HG03521 (cell line): ENCODE data around the gene ISCA2.
"Not testable (repeated sequence)": the region's sequence is repeated elsewhere in the genome, so short reads cannot be mapped to it uniquely, and the experiment has no call there.

ENCODE experiments used
- ATAC-seq: cut with Tn5 transposase; IDR thresholded peaks from one replicate; pipeline ENCODE4 v1.9.1; 2021; ENCODE audit warnings: mild to moderate bottlenecking, moderate library complexity; ENCODE audit not compliant: unreplicated experiment

Gene ISCA2

GRCh38 chr14:74526854-74527585 lies 33.5 kb downstream of the ISCA2 start:
- ATAC-seq = no peak

DNA sequence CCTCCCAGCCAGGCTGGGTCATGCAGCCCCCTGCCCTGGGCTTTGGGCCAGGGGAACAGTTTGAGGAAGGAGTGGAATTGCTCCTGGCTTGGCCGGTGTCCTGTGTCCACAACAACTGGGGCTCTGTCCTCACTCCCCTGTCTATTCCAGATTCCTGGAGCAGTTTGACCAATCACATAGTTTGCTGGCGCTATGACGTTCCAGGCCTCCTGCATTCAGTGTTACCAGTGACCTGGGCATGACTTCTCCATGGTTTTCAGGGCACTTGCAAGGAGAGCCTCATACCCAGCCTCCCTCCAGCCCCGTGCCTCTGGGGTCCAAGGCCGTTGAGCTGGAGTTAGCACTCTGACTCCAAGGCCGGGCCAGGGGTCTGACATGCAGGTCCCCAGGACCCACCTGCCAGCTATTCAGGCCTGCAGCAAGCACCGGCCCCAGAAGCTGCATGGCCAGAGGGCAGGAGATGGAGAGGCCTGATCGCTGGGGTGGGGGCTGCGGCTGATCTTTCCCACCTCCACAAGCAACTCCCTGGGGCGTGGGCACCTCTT lies 34.2 kb downstream of the ISCA2 start:
- ATAC-seq = no peak

GRCh38 chr14:74528406-74528805 lies 34.8 kb downstream of the ISCA2 start:
- no peak for ATAC-seq

DNA sequence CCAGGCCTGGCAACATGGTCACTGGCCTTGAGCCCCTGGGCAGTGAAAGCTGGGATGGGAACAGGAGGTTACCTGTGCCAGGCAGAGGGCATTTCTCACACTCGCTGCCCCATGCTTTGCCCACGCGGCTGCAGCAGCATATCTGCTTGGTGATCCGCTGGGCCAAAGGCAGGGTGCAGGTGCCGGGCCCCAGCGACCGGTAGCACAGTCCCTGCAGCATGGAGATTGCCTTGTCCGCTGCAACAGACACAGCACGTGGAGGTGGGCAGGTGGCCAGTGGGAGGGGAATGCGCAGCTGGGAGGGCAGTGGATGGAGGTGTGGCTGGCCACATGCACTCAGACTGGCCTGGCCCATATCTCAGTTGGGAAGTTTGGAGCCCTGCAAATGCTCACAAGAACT lies 35.3 kb downstream of the ISCA2 start:
- no peak for ATAC-seq

DNA sequence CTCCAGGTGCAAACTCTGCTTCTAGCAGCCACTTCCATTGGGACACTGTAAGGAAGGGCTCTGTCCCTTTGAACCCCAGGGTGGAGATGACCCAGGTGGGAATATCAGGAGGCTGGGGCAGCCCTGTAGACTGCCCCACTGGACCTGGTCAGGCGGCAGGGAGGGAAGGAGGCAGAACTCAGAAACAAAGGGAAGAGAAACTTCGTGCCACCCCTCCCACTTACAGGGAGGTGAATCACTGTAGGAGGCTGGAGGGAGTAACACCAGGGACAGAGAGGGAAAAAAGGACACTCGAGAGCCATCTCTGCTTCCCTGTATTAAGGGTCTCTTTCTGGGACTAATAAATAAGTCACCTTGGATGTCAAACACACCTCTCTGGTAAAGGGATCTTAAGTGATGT lies 37.4 kb downstream of the ISCA2 start:
- no peak for ATAC-seq

GRCh38 chr14:74531467-74531866 lies 37.9 kb downstream of the ISCA2 start:
- no peak for ATAC-seq

DNA sequence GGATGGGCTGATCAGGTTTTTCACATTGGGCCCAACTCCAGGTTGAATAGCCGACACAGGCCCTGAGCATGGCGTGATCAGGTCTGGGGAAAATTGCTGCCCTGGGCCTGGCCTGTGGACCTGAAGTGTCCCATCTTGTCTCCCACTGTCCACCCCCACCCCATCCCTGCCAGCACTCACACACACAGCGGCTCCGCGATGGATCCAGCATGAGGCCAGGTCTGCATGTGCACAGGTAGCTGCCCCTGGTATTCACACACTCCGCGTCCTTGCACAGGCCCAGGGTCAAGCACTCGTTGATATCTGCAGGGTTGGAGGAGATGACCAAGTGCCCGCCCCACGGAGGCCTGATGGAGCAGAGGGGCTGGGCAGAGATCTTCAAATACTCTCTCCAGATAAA lies 38.7 kb downstream of the ISCA2 start:
- ATAC-seq = no peak

DNA sequence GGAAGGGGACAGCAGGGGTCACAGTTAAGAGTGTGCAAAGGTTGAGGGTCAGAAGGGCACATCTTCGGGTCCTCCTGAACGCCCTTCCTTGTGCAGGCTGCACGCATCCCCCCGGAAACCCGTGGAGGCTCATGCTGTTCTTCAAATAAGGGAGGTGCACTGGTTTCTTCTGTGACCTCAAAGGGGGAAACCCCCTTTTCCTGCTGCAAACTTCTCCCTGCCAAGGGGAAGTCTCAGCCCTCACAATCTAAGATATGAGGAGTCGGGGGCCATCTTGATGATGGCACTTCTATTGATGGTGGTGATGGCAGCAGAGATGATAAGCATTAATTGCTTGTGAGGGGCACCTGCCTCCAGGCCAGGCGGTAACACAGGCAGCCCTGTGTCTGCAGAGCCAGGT lies 40.0 kb downstream of the ISCA2 start:
- no peak for ATAC-seq

DNA sequence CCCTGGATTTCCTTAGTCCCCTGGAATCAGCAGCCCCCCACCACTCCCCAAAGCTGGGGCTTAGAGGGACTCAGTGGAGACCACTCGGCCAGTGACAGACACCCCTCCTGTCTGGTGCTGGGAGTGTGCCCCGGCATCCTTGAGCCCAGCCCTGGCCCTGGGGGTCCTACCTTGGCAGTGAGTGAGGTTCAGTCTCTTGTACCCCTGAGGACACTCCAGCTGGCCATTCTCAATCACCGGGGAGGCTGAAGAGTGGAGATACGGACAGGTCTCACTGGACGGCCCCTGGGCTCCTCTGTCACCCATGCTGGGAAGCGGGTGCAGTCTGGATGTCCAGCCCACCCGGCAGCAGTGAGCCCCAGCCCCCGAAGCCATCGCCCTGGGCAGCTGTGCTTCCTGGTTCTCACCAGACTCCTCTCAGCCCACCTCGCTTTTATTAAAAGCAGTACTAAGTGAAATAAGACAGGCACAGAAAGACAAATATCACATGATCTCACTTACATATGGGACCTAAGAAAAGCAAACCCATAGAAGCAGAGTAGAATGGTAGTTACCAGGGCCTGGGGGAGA lies 42.3 kb downstream of the ISCA2 start:
- no peak for ATAC-seq

- ATAC-seq = not testable (repeated sequence)
These were observed 42.8 kb downstream of the ISCA2 start for GRCh38 chr14:74536336-74536735.

- ATAC-seq = no peak
These were observed 45.1 kb downstream of the ISCA2 start for GRCh38 chr14:74538411-74539391.

GRCh38 chr14:74539503-74539902 lies 45.9 kb downstream of the ISCA2 start:
- ATAC-seq = no peak

GRCh38 chr14:74541225-74541624 lies 47.7 kb downstream of the ISCA2 start:
- ATAC-seq = no peak

- ATAC-seq = no peak
These were observed 48.6 kb downstream of the ISCA2 start for GRCh38 chr14:74542056-74542685.

- ATAC-seq = no peak
These were observed 50.3 kb downstream of the ISCA2 start for GRCh38 chr14:74543771-74544438.

DNA sequence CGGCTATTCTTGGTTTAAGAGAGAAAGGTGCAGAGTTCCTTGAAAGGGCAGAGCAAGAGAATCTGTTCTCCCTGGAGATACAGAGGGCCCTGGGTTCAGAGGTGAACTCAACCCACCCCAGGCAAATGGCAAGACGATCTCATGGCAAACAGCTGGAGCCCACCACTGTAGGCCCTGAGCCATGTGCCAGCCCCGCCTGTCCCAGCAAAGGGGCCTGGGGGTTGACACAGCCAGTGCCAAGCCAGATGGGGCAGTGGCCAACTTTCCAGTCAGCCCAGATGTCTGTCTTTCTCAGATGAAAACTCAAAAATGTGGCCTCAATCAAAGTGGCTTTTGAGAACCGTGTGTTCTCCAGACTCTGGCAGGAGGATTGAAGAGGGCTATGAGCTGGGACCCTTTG lies 51.8 kb downstream of the ISCA2 start:
- ATAC-seq = no peak

DNA sequence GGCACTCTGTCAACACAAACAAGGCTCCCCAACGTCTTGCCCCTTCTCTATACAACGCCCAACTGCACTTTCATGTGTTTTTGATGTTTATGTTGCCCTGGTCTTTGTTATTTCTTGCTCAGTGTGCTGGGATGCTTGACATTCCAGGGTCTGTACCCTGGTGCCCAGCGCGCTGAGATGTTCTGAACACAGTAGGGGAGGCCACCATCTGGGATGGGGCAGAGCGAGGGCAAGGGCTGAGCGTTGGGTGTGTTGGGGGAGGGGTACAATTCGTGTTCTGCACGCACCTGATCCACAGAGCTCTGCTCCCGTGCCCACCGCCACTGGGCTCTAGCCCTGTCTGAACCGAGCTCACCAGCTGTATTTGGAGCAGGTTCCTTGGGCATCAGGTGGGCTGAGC lies 52.9 kb downstream of the ISCA2 start:
- no peak for ATAC-seq
